GM23248 (cell line): ENCODE data around the gene PIR.

ENCODE experiments used
- EZH2 ChIP-seq: fragments of 200-600 bp; sonication (generic); IDR thresholded peaks from 2 replicates; pipeline ENCODE4 v1.6.1; 2018; ENCODE audit warnings: antibody characterized with exemption, mild to moderate bottlenecking; ENCODE audit not compliant: insufficient read depth, poor library complexity, severe bottlenecking
- EZH2phosphoT487 ChIP-seq: fragments of 200-600 bp; sonication (generic); IDR thresholded peaks from 2 replicates; pipeline ENCODE4 v1.6.1; 2018; ENCODE audit warnings: antibody characterized with exemption, moderate library complexity, mild to moderate bottlenecking, low read depth; ENCODE audit not compliant: insufficient read depth

- TF ChIP-seq EZH2, result no peak
- TF ChIP-seq EZH2phosphoT487, result no peak
Measured at GRCh38 chrX:15465347-15465746, 27.8 kb downstream of the PIR start.
